H9 (cell line): Measurements from ENCODE around the gene CUL2. TPM values are rescaled to one million over a fixed set of nuclear protein-coding genes. Genes with fewer than 3 reads are reported as not detected.

Source experiments
- DNase-seq: peaks from one replicate; pipeline ENCODE4 v3.0.0-alpha.2; 2017
- H2AFZ ChIP-seq: one replicate; pipeline ENCODE4 v1.6.1; 2013; ENCODE audit warnings: mild to moderate bottlenecking, low read length, control low read depth, moderate library complexity
- H2AK5ac ChIP-seq: 2 replicates; pipeline ENCODE4 v1.6.1; 2013; ENCODE audit warnings: low read length, control low read depth, mixed read lengths; ENCODE audit not compliant: insufficient read length
- H2BK120ac ChIP-seq: one replicate; pipeline ENCODE4 v1.6.1; 2013; ENCODE audit warnings: low read depth, mild to moderate bottlenecking, low read length, control low read depth, inconsistent platforms; ENCODE audit not compliant: poor library complexity, severe bottlenecking
- H2BK12ac ChIP-seq: 2 replicates; pipeline ENCODE4 v1.6.1; 2013; ENCODE audit warnings: low read length, control low read depth, mixed read lengths, low read depth; ENCODE audit not compliant: insufficient read length
- H2BK15ac ChIP-seq: 2 replicates; pipeline ENCODE4 v1.6.1; 2013; ENCODE audit warnings: low read depth, low read length, control low read depth
- H2BK20ac ChIP-seq: one replicate; pipeline ENCODE4 v1.6.1; 2013; ENCODE audit warnings: low read depth, mild to moderate bottlenecking, low read length, control low read depth, inconsistent platforms; ENCODE audit not compliant: poor library complexity, severe bottlenecking
- H2BK5ac ChIP-seq: 2 replicates; pipeline ENCODE4 v1.6.1; 2013; ENCODE audit warnings: low read length, control low read depth, mixed read lengths; ENCODE audit not compliant: insufficient read length
- H3K14ac ChIP-seq: 2 replicates; pipeline ENCODE4 v1.6.1; 2013; ENCODE audit warnings: low read length, control low read depth; ENCODE audit not compliant: insufficient read depth
- H3K18ac ChIP-seq: 2 replicates; pipeline ENCODE4 v1.6.1; 2013; ENCODE audit warnings: low read depth, mild to moderate bottlenecking, mixed read lengths, low read length, control low read depth; ENCODE audit not compliant: insufficient read length
- H3K23ac ChIP-seq: 2 replicates; pipeline ENCODE4 v1.6.1; 2013; ENCODE audit warnings: low read length, control low read depth, mixed read lengths, low read depth; ENCODE audit not compliant: insufficient read length
- H3K23me2 ChIP-seq: 2 replicates; pipeline ENCODE4 v1.6.1; 2013; ENCODE audit warnings: low read depth, mild to moderate bottlenecking, mixed read lengths, low read length, control low read depth; ENCODE audit not compliant: insufficient read length, poor library complexity, severe bottlenecking
- H3K27ac ChIP-seq: 2 replicates; pipeline ENCODE4 v1.5.1; 2013; ENCODE audit warnings: low read length, control low read depth, mixed read lengths, low read depth; ENCODE audit not compliant: insufficient read length
- H3K27me3 ChIP-seq: 2 replicates; pipeline ENCODE4 v1.6.1; 2013; ENCODE audit warnings: low read length, control low read depth, inconsistent platforms; ENCODE audit not compliant: insufficient read depth
- H3K4ac ChIP-seq: 2 replicates; pipeline ENCODE4 v1.6.1; 2013; ENCODE audit warnings: low read depth, mild to moderate bottlenecking, control low read depth, inconsistent platforms, low read length, moderate library complexity
- H3K4me1 ChIP-seq: 2 replicates; pipeline ENCODE4 v1.6.1; 2013; ENCODE audit warnings: low read length, control low read depth, inconsistent platforms; ENCODE audit not compliant: insufficient read depth
- H3K4me2 ChIP-seq: 2 replicates; pipeline ENCODE4 v1.6.1; 2013; ENCODE audit warnings: low read length, control low read depth, mixed read lengths; ENCODE audit not compliant: insufficient read length, insufficient read depth
- H3K56ac ChIP-seq: 2 replicates; pipeline ENCODE4 v1.6.1; 2013; ENCODE audit warnings: low read depth, mild to moderate bottlenecking, mixed read lengths, low read length, control low read depth; ENCODE audit not compliant: insufficient read length
- H3K79me1 ChIP-seq: 2 replicates; pipeline ENCODE4 v1.6.1; 2013; ENCODE audit warnings: low read depth, mild to moderate bottlenecking, moderate library complexity, low read length, control low read depth, inconsistent platforms; ENCODE audit not compliant: insufficient read depth, poor library complexity, severe bottlenecking
- H3K79me2 ChIP-seq: 2 replicates; pipeline ENCODE4 v1.6.1; 2013; ENCODE audit warnings: low read length, control low read depth, inconsistent platforms; ENCODE audit not compliant: insufficient read depth
- H3K9ac ChIP-seq: 2 replicates; pipeline ENCODE4 v1.6.1; 2013; ENCODE audit warnings: low read length, control low read depth, mixed read lengths; ENCODE audit not compliant: insufficient read length; ENCODE audit errors: extremely low read depth
- H3K9me3 ChIP-seq: one replicate; pipeline ENCODE4 v1.6.1; 2013; ENCODE audit warnings: low read depth, low read length, inconsistent platforms; ENCODE audit not compliant: control insufficient read depth
- H3T11ph ChIP-seq: one replicate; pipeline ENCODE4 v1.6.1; 2013; ENCODE audit warnings: mild to moderate bottlenecking, low read length, control low read depth, inconsistent platforms
- H4K20me1 ChIP-seq: one replicate; pipeline ENCODE4 v1.6.1; 2013; ENCODE audit not compliant: control insufficient read depth, insufficient read length, insufficient read depth
- H4K5ac ChIP-seq: 2 replicates; pipeline ENCODE4 v1.6.1; 2013; ENCODE audit warnings: low read depth, mild to moderate bottlenecking, mixed read lengths, low read length, control low read depth; ENCODE audit not compliant: insufficient read length
- H4K8ac ChIP-seq: replicated peaks from 2 replicates; pipeline ENCODE4 v1.6.1; 2013; ENCODE audit warnings: low read length, control low read depth, mixed read lengths, low read depth; ENCODE audit not compliant: insufficient read length
- H4K91ac ChIP-seq: 2 replicates; pipeline ENCODE4 v1.6.1; 2013; ENCODE audit warnings: low read depth, mild to moderate bottlenecking, moderate library complexity, mixed read lengths, low read length, control low read depth; ENCODE audit not compliant: insufficient read length
- H3K27ac Mint-ChIP-seq, 3 experiments: 2 replicates in 2 of 3; 3 replicates in 1 of 3; pipeline ENCODE4 v1.8.0; 2020 to 2021; ENCODE audit warnings: mixed read lengths in 3 of 3, mild to moderate bottlenecking in 1 of 3, moderate library complexity in 1 of 3
- H3K27me3 Mint-ChIP-seq: 2 replicates; pipeline ENCODE4 v1.8.0; 2021; ENCODE audit warnings: low read depth, mild to moderate bottlenecking, moderate library complexity, mixed read lengths
- H3K36me3 Mint-ChIP-seq, 3 experiments: 2 replicates in 2 of 3; 3 replicates in 1 of 3; pipeline ENCODE4 v1.8.0; 2020 to 2021; ENCODE audit warnings: low read depth in 3 of 3, mixed read lengths in 3 of 3; ENCODE audit not compliant: insufficient read depth in 1 of 3
- H3K4me1 Mint-ChIP-seq, 2 experiments: 2 replicates each; pipeline ENCODE4 v1.8.0; 2020; ENCODE audit warnings: mixed read lengths in 2 of 2
- H3K4me3 Mint-ChIP-seq, 2 experiments: 2 replicates in 1 of 2; 3 replicates in 1 of 2; pipeline ENCODE4 v1.8.0; 2020 to 2021; ENCODE audit warnings: mild to moderate bottlenecking in 2 of 2, mixed read lengths in 2 of 2, moderate library complexity in 1 of 2
- H3K9me3 Mint-ChIP-seq, 2 experiments: 2 replicates in 1 of 2; 3 replicates in 1 of 2; pipeline ENCODE4 v1.8.0; 2020; ENCODE audit warnings: mild to moderate bottlenecking in 2 of 2, mixed read lengths in 2 of 2, moderate library complexity in 1 of 2
- CTCF ChIP-seq: fragments of 200-600 bp; sonication (generic); conservative IDR thresholded peaks from 3 replicates; pipeline ENCODE4 v1.8.0; 2021; ENCODE audit warnings: antibody characterized with exemption, mild to moderate bottlenecking
- WGBS: extraction: QIAGEN DNeasy Blood & Tissue Kit; methylation state at CpG from one replicate; pipeline ENCODE4 v1.1.7; 2013; ENCODE audit warnings: missing lambda C conversion rate, low lambda C conversion rate, mixed read lengths; ENCODE audit not compliant: insufficient read length; ENCODE audit errors: extremely low coverage; 5-methylcytosine and 5-hydroxymethylcytosine counted together
- total RNA-seq: library from RNA; stranded (reverse); gene quantifications from 2 replicates; pipeline ENCODE4 v1.2.1, GENCODE V29; 2021

The CUL2 gene
- total RNA-seq, 1 experiment from 2014 or later = 43.3 TPM

DNA sequence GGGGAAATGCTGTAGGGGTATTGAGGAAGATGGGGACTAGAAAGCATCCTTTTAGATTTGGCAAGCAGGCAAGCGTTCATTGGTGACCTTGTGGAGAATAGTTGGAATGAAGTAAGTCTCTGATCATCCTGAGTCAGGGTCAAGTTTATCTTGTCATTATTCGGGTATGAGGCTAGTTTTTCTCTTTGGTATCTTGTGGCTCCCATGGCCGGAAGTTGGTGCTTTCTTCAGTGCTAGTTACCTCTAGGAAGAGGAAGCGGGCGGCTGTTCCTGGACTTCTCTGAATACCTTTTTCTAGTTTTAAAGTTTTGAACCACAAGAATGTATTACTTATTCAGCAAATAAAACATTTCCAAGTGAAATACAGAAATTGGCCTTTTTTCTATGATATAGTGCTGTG, 45.7 kb upstream of the CUL2 start:
- Histone ChIP-seq H3K4me2 (no peak overlapping the region), H2AK5ac (no peak overlapping the region), H2AFZ (no peak overlapping the region), H3K4ac (no peak overlapping the region), H4K8ac (no peak overlapping the region), H2BK5ac (no peak overlapping the region), H3K9me3 (no peaks in the 10 kb centered on the region), H3K4me1 (no peaks in the 10 kb centered on the region), H2BK15ac (no peak overlapping the region), H3K23ac (no peak overlapping the region), H4K91ac (no peak overlapping the region), H3K23me2 (no peaks in the 10 kb centered on the region), H3K56ac (no peak overlapping the region), H3K18ac (no peak overlapping the region), H2BK20ac (no peak overlapping the region), H3T11ph (no peak overlapping the region), H3K14ac (no peak overlapping the region), H3K27me3 (no peaks in the 10 kb centered on the region), H3K79me1 (no peaks in the 10 kb centered on the region), H3K27ac (no peak overlapping the region), H4K20me1 (no peaks in the 10 kb centered on the region), H2BK120ac (no peak overlapping the region), H2BK12ac (no peak overlapping the region), H3K9ac (no peak overlapping the region), H3K79me2 (0 out of 2 replicates have a peak, but pooled peaks cover 3% of the 10 kb centered on the region), H4K5ac (no peak overlapping the region)
- H3K36me3 Mint-ChIP-seq = no peaks in the 10 kb centered on the region
- TF ChIP-seq CTCF = no peak
- no peak overlapping the region for H3K4me3 Mint-ChIP-seq
- DNase-seq = no peak
- no peaks in the 10 kb centered on the region for H3K27me3 Mint-ChIP-seq
- H3K27ac Mint-ChIP-seq = no peak overlapping the region; a peak in 2 of 7 replicates
- no CpG with 5 or more reads among the region's 5 CpGs for WGBS
- no peaks in the 10 kb centered on the region for H3K9me3 Mint-ChIP-seq
- H3K4me1 Mint-ChIP-seq = peaks cover 6 to 18% of the 10 kb centered on the region in 2 experiments; a peak in 3 of 4 replicates
